Bronchial epithelial cell (primary cell): ENCODE data around the gene TMEM242. TPM values are rescaled to one million over a fixed set of nuclear protein-coding genes. Genes with fewer than 3 reads are reported as not detected.

Experiments
- DNase-seq: peaks from one replicate; pipeline ENCODE4 v3.0.0-alpha.2; 2010; ENCODE audit warnings: low read depth
- FAIRE-seq: peaks from 2 replicates; lab custom pipeline; 2011; peaks lifted over from hg19 to GRCh38; lab: Jason Lieb, UNC
- H3K27me3 ChIP-seq: 2 replicates; pipeline ENCODE4 v1.5.1; 2011; ENCODE audit warnings: low read length; ENCODE audit not compliant: control insufficient read depth, insufficient read depth
- H3K36me3 ChIP-seq: 2 replicates; pipeline ENCODE4 v1.5.1; 2011; ENCODE audit warnings: low read length; ENCODE audit not compliant: control insufficient read depth, insufficient read depth
- H3K4me3 ChIP-seq: 2 replicates; pipeline ENCODE4 v1.5.1; 2011; ENCODE audit warnings: mild to moderate bottlenecking, low read depth, low read length, control low read depth
- total RNA-seq: library from RNA; depleted of rRNA; stranded (reverse); fragments of >200 nt; gene quantifications from 2 replicates; pipeline ENCODE4 v1.2.1, GENCODE V29; 2014
- TF ChIP-seq, protein P1 (sequence below): IDR thresholded peaks from 2 replicates; pipeline ENCODE4 v1.5.1; 2011; ENCODE audit warnings: mild to moderate bottlenecking, moderate library complexity, low read length, control low read depth, inconsistent platforms; ENCODE audit not compliant: insufficient read depth, severe bottlenecking

The TMEM242 gene
- total RNA-seq, 1 donor from 2014 or later: 7.1 TPM

DNA sequence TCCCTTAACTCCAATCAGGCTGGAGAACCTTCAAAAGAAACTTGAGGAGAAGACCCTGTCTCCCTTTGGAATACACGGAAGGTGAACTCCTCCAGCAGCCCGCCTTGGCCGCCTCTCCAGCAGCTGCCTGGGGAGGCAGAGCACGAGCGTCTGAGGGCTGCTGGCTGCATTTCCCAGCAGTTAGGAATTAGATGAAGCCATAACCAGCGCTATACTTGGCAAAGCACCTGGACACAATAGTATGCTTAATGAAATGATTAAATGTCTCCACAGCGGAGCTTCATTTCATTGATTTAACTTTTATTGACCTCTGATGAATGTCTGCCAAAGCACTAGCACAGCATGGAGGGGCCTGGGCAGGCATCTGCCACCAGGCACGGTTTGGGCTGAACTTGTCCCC, 73.5 kb downstream of the TMEM242 start:
- FAIRE-seq: no peak
- H3K27me3 ChIP-seq: peaks cover 1% of the 10 kb centered on the region
- no peak for DNase-seq
- no peaks in the 10 kb centered on the region for H3K36me3 ChIP-seq
- no peak overlapping the region for H3K4me3 ChIP-seq
- TF ChIP-seq, protein P1, sequence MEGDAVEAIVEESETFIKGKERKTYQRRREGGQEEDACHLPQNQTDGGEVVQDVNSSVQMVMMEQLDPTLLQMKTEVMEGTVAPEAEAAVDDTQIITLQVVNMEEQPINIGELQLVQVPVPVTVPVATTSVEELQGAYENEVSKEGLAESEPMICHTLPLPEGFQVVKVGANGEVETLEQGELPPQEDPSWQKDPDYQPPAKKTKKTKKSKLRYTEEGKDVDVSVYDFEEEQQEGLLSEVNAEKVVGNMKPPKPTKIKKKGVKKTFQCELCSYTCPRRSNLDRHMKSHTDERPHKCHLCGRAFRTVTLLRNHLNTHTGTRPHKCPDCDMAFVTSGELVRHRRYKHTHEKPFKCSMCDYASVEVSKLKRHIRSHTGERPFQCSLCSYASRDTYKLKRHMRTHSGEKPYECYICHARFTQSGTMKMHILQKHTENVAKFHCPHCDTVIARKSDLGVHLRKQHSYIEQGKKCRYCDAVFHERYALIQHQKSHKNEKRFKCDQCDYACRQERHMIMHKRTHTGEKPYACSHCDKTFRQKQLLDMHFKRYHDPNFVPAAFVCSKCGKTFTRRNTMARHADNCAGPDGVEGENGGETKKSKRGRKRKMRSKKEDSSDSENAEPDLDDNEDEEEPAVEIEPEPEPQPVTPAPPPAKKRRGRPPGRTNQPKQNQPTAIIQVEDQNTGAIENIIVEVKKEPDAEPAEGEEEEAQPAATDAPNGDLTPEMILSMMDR: no peak

DNA sequence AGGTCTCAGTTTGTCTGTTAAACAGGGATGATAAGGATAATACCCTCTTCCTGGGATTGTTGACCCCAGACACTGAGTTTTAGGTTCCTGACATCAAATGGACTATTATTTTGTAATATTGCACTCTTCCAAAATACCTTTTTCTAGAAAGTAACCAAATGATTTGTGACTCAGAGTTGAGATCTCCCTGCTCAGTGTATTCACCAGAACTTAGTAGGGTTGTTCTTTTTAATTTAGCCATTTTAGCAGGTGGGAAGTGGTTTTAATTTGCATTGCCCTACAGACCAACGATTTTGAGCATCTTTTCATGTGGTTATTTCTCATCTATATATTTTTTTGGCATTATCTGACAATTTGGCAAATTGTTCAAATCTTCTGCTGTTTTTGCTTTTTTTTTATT, 75.1 kb downstream of the TMEM242 start:
- DNase-seq (no peak), FAIRE-seq (no peak)
- Histone ChIP-seq H3K27me3 (peaks cover 3% of the 10 kb centered on the region), H3K4me3 (no peak overlapping the region), H3K36me3 (no peaks in the 10 kb centered on the region)
- TF ChIP-seq, protein P1: no peak

DNA sequence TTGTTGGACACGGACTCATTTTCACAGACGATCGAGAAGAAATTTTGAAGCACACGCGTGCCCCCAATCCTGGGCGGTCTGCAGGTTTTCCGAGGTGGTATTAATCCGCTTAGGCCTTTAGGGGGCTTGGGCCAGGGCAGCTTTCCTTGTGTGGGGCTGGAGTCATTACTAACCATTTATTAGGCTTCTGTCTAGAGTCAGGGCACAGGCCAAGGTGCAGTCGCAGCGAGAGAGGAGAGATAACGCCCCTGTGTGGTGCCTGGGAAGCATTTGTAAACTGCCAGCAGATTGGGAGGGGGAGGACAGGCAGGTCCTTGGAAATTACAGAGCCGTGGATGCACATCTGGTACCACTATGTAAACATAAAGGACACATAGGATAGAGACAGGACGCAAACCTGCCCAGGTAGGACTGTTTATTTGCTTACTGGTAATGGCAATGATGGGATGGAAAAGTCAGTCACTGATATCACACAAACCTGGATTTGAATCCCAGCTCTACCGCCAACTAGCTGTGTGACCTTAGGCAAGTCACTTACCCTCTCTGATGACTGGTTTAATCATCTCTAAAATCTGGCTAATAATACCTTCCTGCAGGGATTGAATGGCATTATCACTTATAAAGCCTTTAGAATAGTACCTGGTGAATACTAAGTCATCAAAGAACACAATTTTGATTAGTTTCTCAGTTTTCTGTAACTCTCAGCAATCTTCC, 76.4 kb downstream of the TMEM242 start:
- peaks cover 6% of the 10 kb centered on the region for H3K27me3 ChIP-seq
- H3K4me3 ChIP-seq: no peak overlapping the region
- no peak for FAIRE-seq
- no peaks in the 10 kb centered on the region for H3K36me3 ChIP-seq
- TF ChIP-seq, protein P1: no peak
- no peak for DNase-seq

DNA sequence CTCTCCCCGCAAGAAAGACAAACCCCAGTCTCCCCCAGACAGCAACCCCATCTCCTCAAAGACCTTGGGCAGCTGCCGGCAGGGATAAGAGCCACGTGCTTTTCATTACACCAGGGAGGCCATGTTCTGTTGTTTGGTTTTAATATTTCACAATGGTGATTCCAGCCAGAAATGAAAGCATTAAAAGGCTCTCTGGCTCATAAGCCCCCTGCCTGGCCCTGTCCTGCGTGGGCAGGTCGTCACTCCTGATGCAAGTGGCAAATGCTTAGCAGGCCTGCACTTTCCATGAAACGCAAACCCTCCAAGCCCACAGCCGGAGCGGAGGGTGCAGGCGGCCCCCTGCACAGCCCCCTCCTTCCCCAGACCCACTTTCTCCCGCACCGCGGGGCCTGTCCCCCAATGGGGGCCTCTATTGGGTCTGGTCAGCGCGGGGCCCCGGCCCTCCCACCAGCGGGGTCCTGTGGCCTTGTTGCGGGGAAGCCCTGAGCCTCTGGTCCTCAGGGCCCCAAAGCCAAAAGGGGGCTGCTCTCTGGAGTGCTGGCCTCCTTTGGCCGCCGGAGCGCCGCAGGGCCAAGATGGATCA, 77.2 kb downstream of the TMEM242 start:
- no peak overlapping the region for H3K4me3 ChIP-seq
- H3K27me3 ChIP-seq: peaks cover 6% of the 10 kb centered on the region
- TF ChIP-seq, protein P1: no peak
- no peak for DNase-seq
- no peaks in the 10 kb centered on the region for H3K36me3 ChIP-seq
- no peak for FAIRE-seq

DNA sequence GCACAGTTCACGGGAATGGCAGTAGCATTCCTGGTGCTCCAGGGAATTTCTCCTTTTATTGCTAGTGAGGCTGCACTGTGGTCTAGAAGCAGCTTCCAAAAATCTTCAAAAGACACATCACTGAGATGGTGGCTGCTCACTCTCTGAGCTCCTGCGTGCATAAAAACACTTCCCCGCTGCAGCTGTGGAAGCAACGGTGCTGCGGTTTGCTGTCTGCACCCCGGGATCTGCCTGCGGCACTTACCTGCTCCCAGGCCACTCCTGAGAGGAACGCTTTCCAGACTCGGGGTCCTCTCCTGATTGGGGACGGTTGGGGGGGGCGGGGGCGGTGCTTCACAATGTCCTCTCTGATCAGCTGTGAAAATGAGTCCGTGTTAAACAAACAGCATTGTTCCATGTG, 77.9 kb downstream of the TMEM242 start:
- peaks cover 6% of the 10 kb centered on the region for H3K27me3 ChIP-seq
- FAIRE-seq: no peak
- TF ChIP-seq, protein P1: no peak
- H3K4me3 ChIP-seq: no peak overlapping the region
- H3K36me3 ChIP-seq: no peaks in the 10 kb centered on the region
- DNase-seq: no peak
